ENCODE measurements around the gene EPB41L4A.

DNA sequence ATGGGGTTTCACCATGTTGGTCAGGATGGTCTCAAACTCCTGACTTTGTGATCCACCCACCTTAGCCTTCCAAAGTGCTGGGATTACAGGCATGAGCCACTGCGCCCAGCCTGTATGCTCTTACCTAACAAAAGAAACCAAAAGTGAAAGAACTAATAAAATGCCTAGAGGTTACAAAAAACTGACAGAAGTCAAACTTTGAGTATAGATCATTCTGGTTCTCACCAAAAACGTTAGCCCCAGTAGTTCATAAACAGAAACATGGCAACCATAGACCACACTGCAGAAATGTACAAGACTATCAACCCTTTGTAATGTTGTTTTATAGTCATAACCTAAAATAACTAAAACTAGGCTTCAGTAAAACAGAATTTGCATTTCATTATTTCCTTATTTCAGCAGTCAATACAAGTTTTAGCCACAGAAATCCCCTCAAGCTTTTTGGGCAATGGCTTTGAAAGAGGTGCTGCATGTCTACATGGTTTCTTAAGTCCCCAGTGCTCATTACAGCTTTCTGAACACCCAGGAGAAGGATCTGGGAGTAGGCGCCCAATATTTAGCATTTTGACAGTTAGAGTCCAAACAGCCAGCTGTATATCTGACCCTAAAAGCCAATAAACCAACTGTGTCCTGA lies 72.5 kb downstream of the EPB41L4A start:
- no peak for TF ChIP-seq FOXM1 (IDR thresholded peaks at IDR 0.05; ENCODE audit: borderline replicate concordance)
- no peak for TF ChIP-seq TARDBP (IDR thresholded peaks at IDR 0.05)
- TF ChIP-seq ELF4 (IDR thresholded peaks at IDR 0.05), result no peak
- no peak for TF ChIP-seq BHLHE40 (IDR thresholded peaks at IDR 0.05; ENCODE audit: borderline replicate concordance)
- no peak for TF ChIP-seq LEF1 (IDR thresholded peaks at IDR 0.05; ENCODE audit: borderline replicate concordance)
- no peak for TF ChIP-seq ARNT (IDR thresholded peaks at IDR 0.05)
- no peak for TF ChIP-seq CTBP1 (IDR thresholded peaks at IDR 0.05; ENCODE audit: borderline replicate concordance)
- no peak for TF ChIP-seq FOXK2 (IDR thresholded peaks at IDR 0.05)
- no peak for TF ChIP-seq SP1 (IDR thresholded peaks at IDR 0.05)
- no peak for TF ChIP-seq FOXA1 (IDR thresholded peaks at IDR 0.05)
- TF ChIP-seq HDGF (IDR thresholded peaks at IDR 0.05; ENCODE audit: borderline replicate concordance), result no peak
- no peak for TF ChIP-seq SUZ12 (IDR thresholded peaks at IDR 0.05)
- TF ChIP-seq, protein P1, sequence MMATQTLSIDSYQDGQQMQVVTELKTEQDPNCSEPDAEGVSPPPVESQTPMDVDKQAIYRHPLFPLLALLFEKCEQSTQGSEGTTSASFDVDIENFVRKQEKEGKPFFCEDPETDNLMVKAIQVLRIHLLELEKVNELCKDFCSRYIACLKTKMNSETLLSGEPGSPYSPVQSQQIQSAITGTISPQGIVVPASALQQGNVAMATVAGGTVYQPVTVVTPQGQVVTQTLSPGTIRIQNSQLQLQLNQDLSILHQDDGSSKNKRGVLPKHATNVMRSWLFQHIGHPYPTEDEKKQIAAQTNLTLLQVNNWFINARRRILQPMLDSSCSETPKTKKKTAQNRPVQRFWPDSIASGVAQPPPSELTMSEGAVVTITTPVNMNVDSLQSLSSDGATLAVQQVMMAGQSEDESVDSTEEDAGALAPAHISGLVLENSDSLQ (IDR thresholded peaks at IDR 0.05), result no peak
- no peak for TF ChIP-seq ZNF384 (IDR thresholded peaks at IDR 0.05)

Measured in HEK293T (cell line).